Lower leg skin (tissue), 3 donors: Measurements from ENCODE around the gene GPRC5B.

Experiments
- POLR2A ChIP-seq, 2 donors: fragments of 450-650 bp; IDR thresholded peaks; one replicate each; pipeline ENCODE4 v1.6.1; 2016 to 2017; ENCODE audit warnings: antibody characterized with exemption in 2 of 2, mild to moderate bottlenecking in 1 of 2, moderate library complexity in 1 of 2
- TF ChIP-seq, protein P1 (sequence below), 3 donors: fragments of 450-650 bp; IDR thresholded peaks; one replicate each; pipeline ENCODE4 v1.5.1; 2016; ENCODE audit warnings: antibody characterized with exemption in 3 of 3, mild to moderate bottlenecking in 3 of 3, moderate library complexity in 2 of 3

DNA sequence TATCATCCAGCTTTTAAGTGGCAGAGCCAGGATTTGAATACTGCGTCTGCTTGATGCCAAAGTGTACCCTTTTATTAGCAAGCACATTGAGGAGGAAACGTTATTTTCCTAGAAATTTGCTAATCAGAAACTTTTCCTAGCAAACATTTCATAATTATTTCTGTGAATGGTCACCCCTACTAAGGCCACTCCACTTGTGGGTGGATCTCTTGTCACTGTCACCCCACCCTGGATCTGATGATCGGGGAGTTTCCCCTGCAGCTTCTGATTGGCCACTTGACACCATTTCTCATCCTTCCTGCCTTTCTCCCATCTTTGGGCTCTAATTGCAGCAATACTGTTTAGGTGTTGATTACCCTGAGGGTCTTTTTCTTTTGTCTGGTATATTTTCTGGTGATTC lies 35.9 kb downstream of the GPRC5B start:
- TF ChIP-seq, protein P1, sequence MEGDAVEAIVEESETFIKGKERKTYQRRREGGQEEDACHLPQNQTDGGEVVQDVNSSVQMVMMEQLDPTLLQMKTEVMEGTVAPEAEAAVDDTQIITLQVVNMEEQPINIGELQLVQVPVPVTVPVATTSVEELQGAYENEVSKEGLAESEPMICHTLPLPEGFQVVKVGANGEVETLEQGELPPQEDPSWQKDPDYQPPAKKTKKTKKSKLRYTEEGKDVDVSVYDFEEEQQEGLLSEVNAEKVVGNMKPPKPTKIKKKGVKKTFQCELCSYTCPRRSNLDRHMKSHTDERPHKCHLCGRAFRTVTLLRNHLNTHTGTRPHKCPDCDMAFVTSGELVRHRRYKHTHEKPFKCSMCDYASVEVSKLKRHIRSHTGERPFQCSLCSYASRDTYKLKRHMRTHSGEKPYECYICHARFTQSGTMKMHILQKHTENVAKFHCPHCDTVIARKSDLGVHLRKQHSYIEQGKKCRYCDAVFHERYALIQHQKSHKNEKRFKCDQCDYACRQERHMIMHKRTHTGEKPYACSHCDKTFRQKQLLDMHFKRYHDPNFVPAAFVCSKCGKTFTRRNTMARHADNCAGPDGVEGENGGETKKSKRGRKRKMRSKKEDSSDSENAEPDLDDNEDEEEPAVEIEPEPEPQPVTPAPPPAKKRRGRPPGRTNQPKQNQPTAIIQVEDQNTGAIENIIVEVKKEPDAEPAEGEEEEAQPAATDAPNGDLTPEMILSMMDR (IDR thresholded peaks at IDR 0.05): no peak
- no peak for TF ChIP-seq POLR2A (IDR thresholded peaks at IDR 0.05)
